Left lung (tissue), 14 donors: ENCODE results near the gene TOR1AIP2. TPM values are rescaled to one million over a fixed set of nuclear protein-coding genes. Genes with fewer than 3 reads are reported as not detected.

ENCODE experiments used
- ATAC-seq: fragments of 200-7000 bp; cut with Tn5 transposase; one replicate; pipeline ENCODE4 v1.9.1; 2020; ENCODE audit warnings: moderate library complexity
- DNase-seq, 4 donors: peaks; one replicate each; pipeline ENCODE4 v3.0.0-alpha.2; 2013 to 2020
- H3K27ac ChIP-seq, 2 donors: fragments of 200-600 bp; sonication (generic) in 1 of 2; one replicate each; pipeline versions ENCODE4 v1.5.0 to v1.8.0; 2020 to 2021
- H3K27me3 ChIP-seq, 2 donors: fragments of 200-600 bp; sonication (generic) in 1 of 2; one replicate each; pipeline versions ENCODE4 v1.5.0 to v1.8.0; 2020 to 2021
- H3K36me3 ChIP-seq, 2 donors: fragments of 200-600 bp; sonication (generic) in 1 of 2; one replicate each; pipeline versions ENCODE4 v1.5.0 to v1.8.0; 2020 to 2021
- H3K4me1 ChIP-seq, 2 donors: fragments of 200-600 bp; one replicate each; pipeline ENCODE4 v1.8.0; 2021
- H3K4me3 ChIP-seq, 2 donors: fragments of 200-600 bp; sonication (generic) in 1 of 2; one replicate each; pipeline versions ENCODE4 v1.5.0 to v1.8.0; 2020 to 2021; ENCODE audit warnings: mild to moderate bottlenecking in 1 of 2
- H3K9me3 ChIP-seq, 2 donors: fragments of 200-600 bp; sonication (generic) in 1 of 2; one replicate each; pipeline versions ENCODE4 v1.5.0 to v1.8.0; 2020 to 2021
- CTCF ChIP-seq, 2 donors: fragments of 200-600 bp; sonication (generic) in 1 of 2; IDR thresholded peaks; one replicate each; pipeline versions ENCODE4 v1.5.0 to v1.8.0; 2021; ENCODE audit warnings: antibody characterized with exemption in 2 of 2
- intact Hi-C, 2 donors: fragments of 100-400 bp; cut with DNase I; formaldehyde crosslinking; loops; one replicate each; pipeline versions ENCODE4 v1.11.2 to v1.14.2; 2022
- long read RNA-seq, 12 donors: library from polyadenylated mRNA in 2 of 12; unstranded in 2 of 12; transcript quantifications; one replicate each; pipeline ENCODE4 v2.0.0 and lab custom pipeline, GENCODE V29; 2019 to 2026
- polyA plus RNA-seq, 6 donors: library from polyadenylated mRNA; unstranded; fragments of 120-200 nt; gene quantifications; one replicate each; pipeline ENCODE4 v1.2.1, GENCODE V29; 2013; ENCODE audit not compliant: insufficient read length in 6 of 6
- total RNA-seq, 2 donors: library from RNA; stranded (reverse); fragmentation: NEBNext Ultra II Directional; extraction: Animal tissue kit (Norgen Biotek cat#: 25700); gene quantifications; one replicate each; pipeline ENCODE4 v1.2.1, GENCODE V29; 2021
- donor health status: DM: no; HTN: yes; CAD: no.
- donor health status: DM: no; HTN: no; CAD: no.

Gene TOR1AIP2
- total RNA-seq (100 to 1,000 TPM; 108 to 109 TPM), polyA plus RNA-seq (10 to 100 TPM; 34.8 to 41.8 (median 37.8) TPM)
- long read RNA-seq, donor 1, full-length matches to known transcripts = 7 of 7 reads
- long read RNA-seq, donor 1, partial matches to known transcripts = 0 of 7 reads
- long read RNA-seq, donor 1, other reads (novel, unspliced or antisense) = 0 of 7 reads
- long read RNA-seq, donor 2, full-length matches to known transcripts = 11 of 11 reads
- long read RNA-seq, donor 2, partial matches to known transcripts = 0 of 11 reads
- long read RNA-seq, donor 2, other reads (novel, unspliced or antisense) = 0 of 11 reads
- long read RNA-seq, donor 3, full-length matches to known transcripts = 3 of 3 reads
- long read RNA-seq, donor 3, partial matches to known transcripts = 0 of 3 reads
- long read RNA-seq, donor 3, other reads (novel, unspliced or antisense) = 0 of 3 reads
- long read RNA-seq, donor 4, full-length matches to known transcripts = 11 of 29 reads
- long read RNA-seq, donor 4, partial matches to known transcripts = 7 of 29 reads
- long read RNA-seq, donor 4, other reads (novel, unspliced or antisense) = 11 of 29 reads
- long read RNA-seq, donor 5, full-length matches to known transcripts = 3 of 3 reads
- long read RNA-seq, donor 5, partial matches to known transcripts = 0 of 3 reads
- long read RNA-seq, donor 5, other reads (novel, unspliced or antisense) = 0 of 3 reads
- long read RNA-seq, donor 6, full-length matches to known transcripts = 3 of 3 reads
- long read RNA-seq, donor 6, partial matches to known transcripts = 0 of 3 reads
- long read RNA-seq, donor 6, other reads (novel, unspliced or antisense) = 0 of 3 reads
- long read RNA-seq, donor 7, full-length matches to known transcripts = 2 of 2 reads
- long read RNA-seq, donor 7, partial matches to known transcripts = 0 of 2 reads
- long read RNA-seq, donor 7, other reads (novel, unspliced or antisense) = 0 of 2 reads
- long read RNA-seq, donor 8, full-length matches to known transcripts = 4 of 4 reads
- long read RNA-seq, donor 8, partial matches to known transcripts = 0 of 4 reads
- long read RNA-seq, donor 8, other reads (novel, unspliced or antisense) = 0 of 4 reads
- long read RNA-seq, donor 9 = 0 reads
- long read RNA-seq, donor 10, full-length matches to known transcripts = 3 of 8 reads
- long read RNA-seq, donor 10, partial matches to known transcripts = 2 of 8 reads
- long read RNA-seq, donor 10, other reads (novel, unspliced or antisense) = 3 of 8 reads
- long read RNA-seq, donor 11, full-length matches to known transcripts = 6 of 18 reads
- long read RNA-seq, donor 11, partial matches to known transcripts = 12 of 18 reads
- long read RNA-seq, donor 11, other reads (novel, unspliced or antisense) = 0 of 18 reads
- long read RNA-seq, donor 12, full-length matches to known transcripts = 2 of 14 reads
- long read RNA-seq, donor 12, partial matches to known transcripts = 12 of 14 reads
- long read RNA-seq, donor 12, other reads (novel, unspliced or antisense) = 0 of 14 reads

GRCh38 chr1:179877586-179878265, at the start of gene TOR1AIP2:
Gene TOR1AIP2 (minus strand): TSS chr1:179877803. CDS start chr1:179852665, 25,138 bp downstream.
- intact Hi-C loops = no loop called here
- Histone ChIP-seq H3K36me3 (peaks cover 0 to 12% of the 10 kb centered on the region in 2 donors), H3K27me3 (no peaks in the 10 kb centered on the region), H3K4me3 (peak within 1 kb of the TSS; percentile 60 to 67), H3K9me3 (no peaks in the 10 kb centered on the region), H3K27ac (peak within 1 kb of the TSS; percentile 75 to 76), H3K4me1 (peaks cover 3 to 62% of the 10 kb centered on the region in 2 donors)
- no peak for TF ChIP-seq CTCF (IDR thresholded peaks at IDR 0.05)
- DNase-seq (peak; percentile 79 to 98 (median 92)), ATAC-seq (peak; percentile 70)

- H3K4me1 ChIP-seq = peaks cover 0 to 6% of the 10 kb centered on the region in 2 donors
- TF ChIP-seq CTCF (IDR thresholded peaks at IDR 0.05) = no peak
- DNase-seq = no peak
- H3K27ac ChIP-seq = no peak overlapping the region
- no peak for ATAC-seq
- peaks cover 0 to 5% of the 10 kb centered on the region in 2 donors for H3K36me3 ChIP-seq
- no peaks in the 10 kb centered on the region for H3K9me3 ChIP-seq
- no peak overlapping the region for H3K4me3 ChIP-seq
- H3K27me3 ChIP-seq = no peaks in the 10 kb centered on the region
- intact Hi-C loops = no loop called here
Measured at GRCh38 chr1:179926850-179927205, 49.2 kb upstream of the TOR1AIP2 start.

DNA sequence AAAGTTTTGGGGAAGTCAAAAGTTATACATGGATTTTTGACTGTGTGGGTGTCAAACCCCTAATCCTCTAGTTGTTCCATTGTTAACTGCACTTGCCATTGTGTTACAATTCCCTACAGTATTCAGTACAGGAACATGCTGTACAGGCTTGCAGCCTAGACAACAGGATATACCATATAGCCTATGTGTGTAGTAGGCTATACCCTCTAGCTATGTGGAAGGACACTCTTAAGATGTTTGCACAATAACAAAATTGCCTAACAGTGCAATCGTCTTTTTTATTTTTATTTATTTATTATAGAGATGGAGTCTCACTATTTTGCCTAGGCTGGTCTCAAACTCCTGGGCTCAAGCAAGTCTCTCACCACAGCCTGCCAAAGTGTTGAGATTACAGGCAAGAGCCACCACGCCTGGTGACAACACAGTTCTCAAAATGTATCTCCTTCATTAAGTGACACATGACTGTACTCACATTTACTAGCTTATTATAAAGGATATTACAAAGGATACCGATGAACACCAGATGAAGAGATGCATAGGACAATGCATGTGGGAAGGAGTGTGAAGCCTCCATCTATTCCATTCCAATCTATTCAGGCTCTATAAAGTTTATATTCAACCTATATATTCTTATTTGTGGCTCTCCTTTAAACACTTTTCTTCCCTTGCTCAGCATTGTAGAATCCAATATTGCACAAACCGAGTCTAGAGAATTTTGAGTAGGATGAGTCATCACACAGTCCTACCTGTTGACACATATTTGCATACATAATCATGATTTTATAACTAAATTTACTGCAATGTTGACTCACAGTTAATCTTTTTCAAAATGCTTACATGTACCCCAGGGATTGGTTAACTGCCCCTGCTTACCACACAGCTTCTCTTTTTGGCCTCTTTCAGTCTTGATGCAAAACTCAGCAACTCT, 48.6 kb upstream of the TOR1AIP2 start:
- H3K4me1 ChIP-seq = peaks cover 0 to 6% of the 10 kb centered on the region in 2 donors
- H3K27ac ChIP-seq = no peak overlapping the region
- H3K4me3 ChIP-seq = no peak overlapping the region
- no peak for TF ChIP-seq CTCF (IDR thresholded peaks at IDR 0.05)
- peaks cover 0 to 12% of the 10 kb centered on the region in 2 donors for H3K36me3 ChIP-seq
- H3K27me3 ChIP-seq = no peaks in the 10 kb centered on the region
- ATAC-seq (peak; percentile 80), DNase-seq (no peak)
- H3K9me3 ChIP-seq = no peaks in the 10 kb centered on the region
- intact Hi-C loops = no loop called here

GRCh38 chr1:179925302-179925701, 47.7 kb upstream of the TOR1AIP2 start:
- intact Hi-C loops = no loop called here
- H3K9me3 ChIP-seq = no peaks in the 10 kb centered on the region
- no peaks in the 10 kb centered on the region for H3K27me3 ChIP-seq
- TF ChIP-seq CTCF (IDR thresholded peaks at IDR 0.05) = no peak
- H3K27ac ChIP-seq = no peak overlapping the region
- ATAC-seq = no peak
- no peak for DNase-seq
- H3K4me1 ChIP-seq = peaks cover 0 to 6% of the 10 kb centered on the region in 2 donors
- H3K4me3 ChIP-seq = no peak overlapping the region
- peaks cover 0 to 21% of the 10 kb centered on the region in 2 donors for H3K36me3 ChIP-seq
